Activated B cell treated with CpG ODN at 0.5 μM for 24 hours (primary cell): ENCODE results near the gene MGAT4C. TPM values are rescaled to one million over a fixed set of nuclear protein-coding genes. Genes with fewer than 3 reads are reported as not detected.

ENCODE experiments used
- ATAC-seq: fragments of 200-7000 bp; cut with Tn5 transposase; one replicate; pipeline ENCODE4 v1.10.0; 2021; ENCODE audit warnings: low read depth, mild to moderate bottlenecking, moderate library complexity
- CTCF ChIA-PET: fragments of 350-600 bp; sonication (Branson Sonifier 250); formaldehyde crosslinking; loops from one replicate; lab custom pipeline; 2021; ENCODE audit warnings: antibody characterized with exemption; lab: Charles Lee
- POLR2A ChIA-PET: fragments of 350-600 bp; sonication (Branson Sonifier 250); formaldehyde crosslinking; loops from one replicate; lab custom pipeline; 2021; ENCODE audit warnings: antibody characterized with exemption; lab: Charles Lee
- DNase-seq: peaks from one replicate; pipeline ENCODE4 v3.0.0; 2022
- H3K27ac Mint-ChIP-seq: one replicate; pipeline ENCODE4 v1.8.0; 2020; ENCODE audit warnings: mixed read lengths
- H3K27me3 Mint-ChIP-seq: one replicate; pipeline ENCODE4 v1.8.0; 2021; ENCODE audit warnings: mixed read lengths
- H3K36me3 Mint-ChIP-seq: one replicate; pipeline ENCODE4 v1.8.0; 2021; ENCODE audit warnings: low read depth, mixed read lengths
- H3K4me1 Mint-ChIP-seq: one replicate; pipeline ENCODE4 v1.8.0; 2021; ENCODE audit warnings: mixed read lengths
- H3K4me3 Mint-ChIP-seq: one replicate; pipeline ENCODE4 v1.8.0; 2020; ENCODE audit warnings: mild to moderate bottlenecking, mixed read lengths
- H3K9me3 Mint-ChIP-seq: one replicate; pipeline ENCODE4 v1.8.0; 2020; ENCODE audit warnings: mixed read lengths
- CTCF ChIP-seq: fragments of 200-600 bp; IDR thresholded peaks from one replicate; pipeline ENCODE4 v1.8.0; 2022; ENCODE audit warnings: antibody characterized with exemption, mild to moderate bottlenecking
- intact Hi-C: fragments of 100-400 bp; cut with micrococcal nuclease; formaldehyde crosslinking; loops from one replicate; pipeline ENCODE4 v1.15.1; 2024
- total RNA-seq: library from RNA; stranded (reverse); gene quantifications from 2 replicates; pipeline ENCODE4 v1.2.3, GENCODE V29; 2022

MGAT4C gene
- total RNA-seq, 1 donor from 2014 or later: not detected

- no peaks in the 10 kb centered on the region for H3K4me1 Mint-ChIP-seq
- POLR2A ChIA-PET: no interaction called here
- peaks cover 2% of the 10 kb centered on the region for H3K9me3 Mint-ChIP-seq
- CTCF ChIA-PET: no interaction called here
- no peaks in the 10 kb centered on the region for H3K27me3 Mint-ChIP-seq
- no peaks in the 10 kb centered on the region for H3K36me3 Mint-ChIP-seq
- no peak for ATAC-seq
- H3K4me3 Mint-ChIP-seq: no peak overlapping the region
- DNase-seq: no peak
- no peak overlapping the region for H3K27ac Mint-ChIP-seq
- intact Hi-C loops: no loop called here
- TF ChIP-seq CTCF: no peak
Observed at GRCh38 chr12:86050010-86050409, 206.2 kb downstream of the MGAT4C start.

GRCh38 chr12:86044396-86044795 is 211.8 kb downstream of the MGAT4C start:
- H3K27ac Mint-ChIP-seq: no peak overlapping the region
- ChIA-PET CTCF (no interaction called here), POLR2A (no interaction called here)
- H3K27me3 Mint-ChIP-seq: no peaks in the 10 kb centered on the region
- peaks cover 23% of the 10 kb centered on the region for H3K9me3 Mint-ChIP-seq
- DNase-seq (no peak), ATAC-seq (no peak)
- no peak overlapping the region for H3K4me3 Mint-ChIP-seq
- intact Hi-C loops: no loop called here
- TF ChIP-seq CTCF: no peak
- H3K36me3 Mint-ChIP-seq: no peaks in the 10 kb centered on the region
- H3K4me1 Mint-ChIP-seq: no peaks in the 10 kb centered on the region

- no peak for ATAC-seq
- no peak for DNase-seq
- no peaks in the 10 kb centered on the region for H3K27me3 Mint-ChIP-seq
- TF ChIP-seq CTCF: no peak
- no peaks in the 10 kb centered on the region for H3K4me1 Mint-ChIP-seq
- intact Hi-C loops: no loop called here
- no peak overlapping the region for H3K27ac Mint-ChIP-seq
- peaks cover 31% of the 10 kb centered on the region for H3K9me3 Mint-ChIP-seq
- CTCF ChIA-PET: no interaction called here
- POLR2A ChIA-PET: no interaction called here
- H3K36me3 Mint-ChIP-seq: no peaks in the 10 kb centered on the region
- no peak overlapping the region for H3K4me3 Mint-ChIP-seq
Observed at GRCh38 chr12:86042062-86042461, 214.1 kb downstream of the MGAT4C start.

- no peak for DNase-seq
- no peaks in the 10 kb centered on the region for H3K9me3 Mint-ChIP-seq
- no peak for ATAC-seq
- no peak for TF ChIP-seq CTCF
- no peaks in the 10 kb centered on the region for H3K36me3 Mint-ChIP-seq
- H3K4me1 Mint-ChIP-seq: no peaks in the 10 kb centered on the region
- CTCF ChIA-PET: no interaction called here
- H3K27me3 Mint-ChIP-seq: no peaks in the 10 kb centered on the region
- intact Hi-C loops: no loop called here
- no peak overlapping the region for H3K27ac Mint-ChIP-seq
- H3K4me3 Mint-ChIP-seq: no peak overlapping the region
- POLR2A ChIA-PET: no interaction called here
Observed at GRCh38 chr12:86018361-86018760, 237.8 kb downstream of the MGAT4C start.

- POLR2A ChIA-PET: no interaction called here
- Mint-ChIP-seq H3K36me3 (no peaks in the 10 kb centered on the region), H3K27ac (no peak overlapping the region), H3K4me3 (no peak overlapping the region), H3K4me1 (no peaks in the 10 kb centered on the region), H3K9me3 (no peaks in the 10 kb centered on the region), H3K27me3 (no peaks in the 10 kb centered on the region)
- DNase-seq: no peak
- CTCF ChIA-PET: no interaction called here
- TF ChIP-seq CTCF: no peak
- intact Hi-C loops: no loop called here
- ATAC-seq: no peak
Observed at GRCh38 chr12:86015026-86015425, 241.2 kb downstream of the MGAT4C start.
